Measurements from ENCODE around the gene VWA2. TPM values are rescaled to one million over a fixed set of nuclear protein-coding genes. Genes with fewer than 3 reads are reported as not detected.

Gene VWA2
- total and polyA plus RNA-seq, 2 donors (not counting 3 experiments of a cell fraction or from before 2014, with no cell fraction given) = not detected

- no peaks in the 10 kb centered on the region for H3K9me1 ChIP-seq (replicated peaks; ENCODE audit: control insufficient read depth, extremely low read depth, insufficient read depth, low read length)
- ChIA-PET POLR2A (no interaction called here), CTCF (no interaction called here)
- intact Hi-C loops (cut with micrococcal nuclease) = no loop called here
- no peak for DNase-seq (ENCODE audit: low read depth, low spot score)
- no peak overlapping the region for H2AFZ ChIP-seq (ENCODE audit: low read depth, low read length)
- H3K4me1 ChIP-seq (ENCODE audit: control insufficient read depth, extremely low read depth, insufficient read depth, low read length) = no peaks in the 10 kb centered on the region
- BruUV-seq (replicated peaks) = no TSS peak
- no peaks in the 10 kb centered on the region for H4K20me1 ChIP-seq (replicated peaks; ENCODE audit: control insufficient read depth, extremely low read depth, insufficient read depth, low read length)
- no peak overlapping the region for H3K4me3 ChIP-seq (replicated peaks in 1 of 3; ENCODE audit: insufficient read depth in 1 of 3, low read depth in 1 of 3, low read length in 3 of 3)
- no peak overlapping the region for H3K9ac ChIP-seq (replicated peaks; ENCODE audit: extremely low read depth, insufficient read depth, low read length)
- no peaks in the 10 kb centered on the region for H3K36me3 ChIP-seq (ENCODE audit: control insufficient read depth in 2 of 2, extremely low read depth in 1 of 2, insufficient read depth in 2 of 2, low read length in 2 of 2)
- FAIRE-seq = no peak
- no peaks in the 10 kb centered on the region for H3K27me3 ChIP-seq (ENCODE audit: control insufficient read depth in 2 of 2, insufficient read depth in 2 of 2, low read length in 2 of 2)
- H3K9me3 ChIP-seq (replicated peaks; ENCODE audit: control insufficient read depth, insufficient read depth, low read length) = no peaks in the 10 kb centered on the region
- H3K4me2 ChIP-seq (ENCODE audit: insufficient read depth, low read length) = no peak overlapping the region
- H3K79me2 ChIP-seq (ENCODE audit: control insufficient read depth, insufficient read depth, low read length) = no peaks in the 10 kb centered on the region
- dilution Hi-C loops (cut with MboI; ENCODE audit: extremely low pct_ligation_motif_present, low sequenced_read_pairs) = no loop called here
- no peak for TF ChIP-seq POLR2A (IDR thresholded peaks at IDR 0.05; ENCODE audit: low read depth, low read length)
- no peak for TF ChIP-seq FOS (IDR thresholded peaks at IDR 0.05; ENCODE audit: borderline replicate concordance, insufficient read depth, low read length)
- TF ChIP-seq EZH2 (IDR thresholded peaks at IDR 0.05; ENCODE audit: borderline replicate concordance, low read depth, low read length, severe bottlenecking) = no peak
- no peak for TF ChIP-seq MAX (IDR thresholded peaks at IDR 0.05; ENCODE audit: insufficient read depth, insufficient read length)
- TF ChIP-seq MYC (IDR thresholded peaks at IDR 0.05; ENCODE audit: low read depth, low read length) = no peak
- no peak for TF ChIP-seq GATA2 (IDR thresholded peaks at IDR 0.05; ENCODE audit: insufficient read depth, insufficient read length, low read depth, low read length)
- TF ChIP-seq JUN (IDR thresholded peaks at IDR 0.05; ENCODE audit: borderline replicate concordance, insufficient read depth, insufficient read length, low read depth) = no peak
- no peak for TF ChIP-seq CTCF (IDR thresholded peaks at IDR 0.05; ENCODE audit: extremely low read depth in 1 of 2, insufficient read depth in 1 of 2, low read depth in 1 of 2, low read length in 2 of 2)
- no peak for TF ChIP-seq POLR2AphosphoS5 (IDR thresholded peaks at IDR 0.05; ENCODE audit: insufficient read depth, low read depth, low read length)
- no peak overlapping the region for H3K27ac ChIP-seq (ENCODE audit: insufficient read depth, low read depth, low read length)
These were observed 49.4 kb upstream of the VWA2 start for GRCh38 chr10:114189700-114190099.
